ENCODE data around the gene ANAPC13.
A peak's percentile ranks its signal among the peaks of the same experiment; 100 is the strongest.

Gene ANAPC13, protein sequence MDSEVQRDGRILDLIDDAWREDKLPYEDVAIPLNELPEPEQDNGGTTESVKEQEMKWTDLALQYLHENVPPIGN

GRCh38 chr3:134485718-134486576 lies at the start of gene ANAPC13, which contains the start of gene CEP63:
ANAPC13 (minus strand) TSS chr3:134485985; CDS start chr3:134482904, 3,081 bp downstream.
CEP63 (plus strand) TSS chr3:134486057; CDS start chr3:134495321, 9,264 bp downstream.
- TF ChIP-seq, protein P1, sequence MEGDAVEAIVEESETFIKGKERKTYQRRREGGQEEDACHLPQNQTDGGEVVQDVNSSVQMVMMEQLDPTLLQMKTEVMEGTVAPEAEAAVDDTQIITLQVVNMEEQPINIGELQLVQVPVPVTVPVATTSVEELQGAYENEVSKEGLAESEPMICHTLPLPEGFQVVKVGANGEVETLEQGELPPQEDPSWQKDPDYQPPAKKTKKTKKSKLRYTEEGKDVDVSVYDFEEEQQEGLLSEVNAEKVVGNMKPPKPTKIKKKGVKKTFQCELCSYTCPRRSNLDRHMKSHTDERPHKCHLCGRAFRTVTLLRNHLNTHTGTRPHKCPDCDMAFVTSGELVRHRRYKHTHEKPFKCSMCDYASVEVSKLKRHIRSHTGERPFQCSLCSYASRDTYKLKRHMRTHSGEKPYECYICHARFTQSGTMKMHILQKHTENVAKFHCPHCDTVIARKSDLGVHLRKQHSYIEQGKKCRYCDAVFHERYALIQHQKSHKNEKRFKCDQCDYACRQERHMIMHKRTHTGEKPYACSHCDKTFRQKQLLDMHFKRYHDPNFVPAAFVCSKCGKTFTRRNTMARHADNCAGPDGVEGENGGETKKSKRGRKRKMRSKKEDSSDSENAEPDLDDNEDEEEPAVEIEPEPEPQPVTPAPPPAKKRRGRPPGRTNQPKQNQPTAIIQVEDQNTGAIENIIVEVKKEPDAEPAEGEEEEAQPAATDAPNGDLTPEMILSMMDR (IDR thresholded peaks at IDR 0.05; ENCODE audit: control insufficient read depth, extremely low read depth, insufficient read depth): no peak
- peak; percentile 98 for DNase-seq (ENCODE audit: low read depth)
- H3K4me3 ChIP-seq (ENCODE audit: low read depth, low read length): peak within 1 kb of the TSS; percentile 89

DNA sequence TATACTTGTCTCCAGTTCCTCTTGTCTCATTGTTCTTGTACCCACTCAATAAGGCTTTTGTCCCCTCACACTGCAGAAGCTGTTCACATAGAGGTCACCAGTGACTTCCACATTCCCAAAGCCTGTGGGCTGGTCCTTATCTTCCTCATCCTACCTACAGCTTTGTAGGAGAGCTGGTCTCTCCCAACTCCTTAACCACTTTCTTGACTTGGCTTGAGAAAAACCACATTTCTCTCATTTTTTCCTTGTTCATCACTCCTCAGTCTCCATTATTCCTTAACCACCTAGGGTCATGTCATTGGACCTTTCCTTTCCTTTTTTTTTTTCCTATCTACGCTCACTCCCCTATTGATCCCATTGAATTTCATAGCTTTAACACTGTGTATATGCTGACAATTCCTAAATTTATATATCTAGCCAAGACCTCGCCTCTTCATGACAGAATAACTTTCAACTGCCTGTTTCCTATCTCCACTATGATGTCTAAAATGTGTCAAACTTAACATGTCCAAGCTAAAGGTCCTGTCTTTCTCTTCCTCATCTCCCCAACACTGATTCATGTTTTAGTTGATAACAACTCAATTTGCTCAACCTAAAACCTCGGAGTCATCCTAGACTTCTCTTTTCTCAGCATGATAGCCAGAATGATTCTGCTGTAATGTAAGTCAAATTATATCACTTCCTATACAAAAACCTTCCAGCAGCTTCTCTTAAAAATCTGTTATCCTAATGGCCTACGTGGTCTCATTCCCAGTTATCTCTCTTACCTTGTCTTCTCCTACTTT lies 49.6 kb upstream of the ANAPC13 start:
- TF ChIP-seq, protein P1 (IDR thresholded peaks at IDR 0.05; ENCODE audit: control insufficient read depth, extremely low read depth, insufficient read depth): no peak
- no peak for DNase-seq (ENCODE audit: low read depth)
- no peak overlapping the region for H3K4me3 ChIP-seq (ENCODE audit: low read depth, low read length)

DNA sequence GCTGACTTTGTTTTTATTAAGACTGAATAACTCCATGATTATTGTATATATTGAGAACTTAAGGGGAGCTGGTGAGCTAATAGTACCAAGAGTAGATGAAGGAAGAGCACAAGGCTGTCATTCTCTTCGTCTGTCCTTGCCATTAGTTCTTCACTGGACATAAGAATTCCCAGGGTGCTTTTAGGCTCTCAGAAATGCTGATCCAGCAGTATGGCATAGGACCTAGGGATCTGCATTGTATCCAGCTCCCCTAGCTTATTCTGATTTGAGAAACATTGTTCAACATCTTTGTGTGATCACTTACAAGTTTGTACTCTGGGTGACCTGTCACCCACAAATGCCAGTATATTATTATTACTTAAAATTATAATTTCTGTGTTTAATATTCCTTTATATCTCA lies 47.7 kb upstream of the ANAPC13 start:
- H3K4me3 ChIP-seq (ENCODE audit: low read depth, low read length): no peak overlapping the region
- DNase-seq (ENCODE audit: low read depth): no peak
- TF ChIP-seq, protein P1 (IDR thresholded peaks at IDR 0.05; ENCODE audit: control insufficient read depth, extremely low read depth, insufficient read depth): no peak

GRCh38 chr3:134527538-134528186 lies 41.9 kb upstream of the ANAPC13 start:
- H3K4me3 ChIP-seq (ENCODE audit: low read depth, low read length): no peak overlapping the region
- DNase-seq (ENCODE audit: low read depth): no peak
- TF ChIP-seq, protein P1 (IDR thresholded peaks at IDR 0.05; ENCODE audit: control insufficient read depth, extremely low read depth, insufficient read depth): no peak

DNA sequence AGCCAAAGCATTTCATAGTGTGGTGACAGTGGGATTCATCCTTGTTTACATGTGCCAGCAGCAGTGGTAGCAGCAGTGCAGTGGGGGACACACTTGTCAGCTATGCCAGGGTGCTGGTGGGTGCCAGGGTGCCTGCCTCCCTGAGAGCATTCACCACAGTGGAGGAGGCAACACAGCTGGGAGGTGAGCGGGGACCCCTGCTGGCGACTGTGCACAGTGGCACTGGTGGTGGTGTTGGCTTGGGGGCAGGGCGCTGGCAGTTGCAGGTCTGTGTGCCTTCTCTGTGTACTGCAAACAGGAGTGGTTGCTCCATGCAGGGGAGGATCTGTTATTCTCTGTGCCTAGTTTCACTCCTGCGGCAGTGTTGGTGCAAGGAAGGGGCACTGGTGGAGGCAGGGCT lies 41.3 kb upstream of the ANAPC13 start:
- H3K4me3 ChIP-seq (ENCODE audit: low read depth, low read length): no peak overlapping the region
- TF ChIP-seq, protein P1 (IDR thresholded peaks at IDR 0.05; ENCODE audit: control insufficient read depth, extremely low read depth, insufficient read depth): peak; percentile 17; the same call in 1 of the 2 replicates
- no peak for DNase-seq (ENCODE audit: low read depth)

GRCh38 chr3:134526319-134526718 lies 40.5 kb upstream of the ANAPC13 start:
- DNase-seq (ENCODE audit: low read depth): no peak
- no peak overlapping the region for H3K4me3 ChIP-seq (ENCODE audit: low read depth, low read length)
- TF ChIP-seq, protein P1 (IDR thresholded peaks at IDR 0.05; ENCODE audit: control insufficient read depth, extremely low read depth, insufficient read depth): no peak
